Pancreas (tissue), 10 donors: Measurements from ENCODE around the gene DOP1B. TPM values are rescaled to one million over a fixed set of nuclear protein-coding genes. Genes with fewer than 3 reads are reported as not detected.
A peak's percentile ranks its signal among the peaks of the same experiment; 100 is the strongest.
"Not testable (repeated sequence)": the region's sequence is repeated elsewhere in the genome, so short reads cannot be mapped to it uniquely, and the experiment has no call there.

Source experiments
- ATAC-seq, 4 donors: fragments of 200-7000 bp; cut with Tn5 transposase; one replicate each; pipeline versions ENCODE4 v1.8.0 to v1.9.1; 2020; ENCODE audit warnings: mild to moderate bottlenecking in 4 of 4, moderate library complexity in 4 of 4
- DNase-seq, 6 donors: peaks; one replicate each; pipeline ENCODE4 v3.0.0-alpha.2; 2020
- FAIRE-seq: peaks from 2 replicates; lab custom pipeline; 2012; peaks lifted over from hg19 to GRCh38; lab: Jason Lieb, UNC
- H3K27ac ChIP-seq, 4 donors: fragments of 200-600 bp; sonication (generic); 1 replicate in 3 of 4; 2 replicates in 1 of 4; pipeline versions ENCODE4 v1.5.0 to v1.8.0; 2020
- H3K27me3 ChIP-seq, 4 donors: fragments of 200-600 bp; one replicate each; pipeline ENCODE4 v1.8.0; 2021
- H3K36me3 ChIP-seq, 3 donors: fragments of 200-600 bp; sonication (generic) in 1 of 3; one replicate each; pipeline versions ENCODE4 v1.5.0 to v1.8.0; 2020 to 2021
- H3K4me1 ChIP-seq, 3 donors: fragments of 200-600 bp; one replicate each; pipeline ENCODE4 v1.8.0; 2021
- H3K4me3 ChIP-seq, 4 donors: fragments of 200-600 bp; sonication (generic) in 2 of 4; one replicate each; pipeline versions ENCODE4 v1.5.0 to v1.8.0; 2020 to 2021
- H3K9me3 ChIP-seq, 4 donors: fragments of 200-600 bp; one replicate each; pipeline ENCODE4 v1.8.0; 2021
- CTCF ChIP-seq, 4 donors: fragments of 200-600 bp; sonication (generic) in 3 of 4; IDR thresholded peaks; one replicate each; pipeline versions ENCODE4 v1.5.0 to v1.8.0; 2021; ENCODE audit warnings: antibody characterized with exemption in 4 of 4
- WGBS, 2 donors: extraction: QIAGEN DNeasy Blood & Tissue Kit; methylation state at CpG; one replicate each; pipeline ENCODE4 v1.1.7; 2013; 5-methylcytosine and 5-hydroxymethylcytosine counted together
- intact Hi-C, 3 donors: fragments of 100-400 bp; cut with DNase I; formaldehyde crosslinking; loops; one replicate each; pipeline versions ENCODE4 v1.11.1 to v1.14.2; 2022
- polyA plus RNA-seq, 2 donors: library from polyadenylated mRNA; stranded (reverse); fragments of 200-250 nt; gene quantifications; one replicate each; pipeline ENCODE4 v1.2.3, GENCODE V29; 2013
- total RNA-seq, 6 donors: library from RNA; stranded (reverse); fragmentation: NEBNext Ultra II Directional in 4 of 6; extraction: Animal tissue kit (Norgen Biotek cat#: 25700) in 4 of 6; gene quantifications; one replicate each; pipeline versions ENCODE4 v1.2.1 to v1.2.4, GENCODE V29; 2021 to 2023
- donor health status: healthy with polysubstance abuse.
- donor health status: DM: no; HTN: no; CAD: no; lungs with moderate emphysema.
- donor health status: DM: no; HTN: no; CAD: no.
- donor health status: control.
- donor health status: control.
- donor health status: Bipolar disorder and iron deficiency.
- donor health status: DM: yes; HTN: yes; CAD: no.
- donor health status: DM: no; HTN: no; CAD: no.
- donor health status: DM: no; HTN: no; CAD: no.
- donor health status: DM: yes; HTN: yes; CAD: no.

Gene DOP1B
- total and polyA plus RNA-seq, 8 donors = 3.1 to 15.4 (median 6.4) TPM

GRCh38 chr21:36135391-36136102, 21.1 kb upstream of the DOP1B start:
- Histone ChIP-seq H3K27me3 (no peaks in the 10 kb centered on the region), H3K36me3 (no peaks in the 10 kb centered on the region), H3K4me1 (peaks cover 0 to 8% (median 0%) of the 10 kb centered on the region in 3 donors), H3K9me3 (no peaks in the 10 kb centered on the region), H3K4me3 (peak overlapping the region; percentile 27 to 61 (median 32)), H3K27ac (peak overlapping the region in 3 of 4 donors; percentile 34 to 63 (median 39))
- TF ChIP-seq CTCF (IDR thresholded peaks at IDR 0.05) = no peak
- FAIRE-seq = no peak
- peak; percentile 44 to 76 (median 74) for ATAC-seq
- DNase-seq = peak in 3 of 6 donors; percentile 26 to 72 (median 42)
- intact Hi-C loops = loop anchor here in 1 of 3 donors (5.0 kb wide), 1 partner anchor 197 kb away; no protein-coding TSS in a partner anchor
- 0% methylated on average over 58 to 60 of the region's 60 CpGs for WGBS, 2 donors

- not testable (repeated sequence) for H3K9me3 ChIP-seq, FAIRE-seq, H3K4me1 ChIP-seq, H3K36me3 ChIP-seq, H3K4me3 ChIP-seq, DNase-seq, ATAC-seq, H3K27ac ChIP-seq, H3K27me3 ChIP-seq
- intact Hi-C loops = loop anchor here in 2 of 3 donors (5.0 to 10.0 kb wide), 3 partner anchors 68 to 195 kb away; no protein-coding TSS in a partner anchor
- WGBS, 2 donors = 89 to 94% methylated on average over 13 of the region's 13 CpGs
These were observed 16.8 kb upstream of the DOP1B start for GRCh38 chr21:36139791-36140190.

GRCh38 chr21:36141513-36141925, 15.1 kb upstream of the DOP1B start:
- Histone ChIP-seq H3K36me3 (no peaks in the 10 kb centered on the region), H3K4me1 (peaks cover 0 to 4% (median 0%) of the 10 kb centered on the region in 3 donors), H3K27me3 (no peaks in the 10 kb centered on the region), H3K9me3 (no peaks in the 10 kb centered on the region), H3K27ac (peak overlapping the region in 1 of 4 donors; percentile 59), H3K4me3 (no peak overlapping the region)
- intact Hi-C loops = loop anchor here in 1 of 3 donors (5.0 to 10.0 kb wide), 2 partner anchors 66 to 193 kb away; no protein-coding TSS in a partner anchor
- ATAC-seq (peak; percentile 91 to 99 (median 98)), DNase-seq (peak; percentile 79 to 93 (median 92)), FAIRE-seq (peak; percentile 9)
- TF ChIP-seq CTCF (IDR thresholded peaks at IDR 0.05) = peak; percentile 81 to 84 (median 81)
- 1 to 5% methylated on average over 6 of the region's 6 CpGs for WGBS, 2 donors

- intact Hi-C loops = loop anchor here in 1 of 3 donors (5.0 to 10.0 kb wide), 2 partner anchors 63 to 191 kb away; no protein-coding TSS in a partner anchor
These were observed 12.4 kb upstream of the DOP1B start for GRCh38 chr21:36144233-36144632.

GRCh38 chr21:36145259-36145658, 11.4 kb upstream of the DOP1B start:
- intact Hi-C loops = loop anchor here in 1 of 3 donors (10.0 kb wide), 1 partner anchor 190 kb away; no protein-coding TSS in a partner anchor

More at GRCh38 chr21:36144233-36144632, 12.4 kb upstream of the DOP1B start:
- not testable (repeated sequence) for H3K4me1 ChIP-seq, FAIRE-seq, DNase-seq, H3K27ac ChIP-seq, H3K27me3 ChIP-seq, H3K9me3 ChIP-seq, ATAC-seq, H3K36me3 ChIP-seq, H3K4me3 ChIP-seq
- WGBS, 2 donors = 77 to 86% methylated on average over 4 to 5 of the region's 6 CpGs

More at GRCh38 chr21:36145259-36145658, 11.4 kb upstream of the DOP1B start:
- ATAC-seq (no peak), DNase-seq (no peak), FAIRE-seq (no peak)
- Histone ChIP-seq H3K4me1 (peaks cover 0 to 7% (median 0%) of the 10 kb centered on the region in 3 donors), H3K27ac (no peak overlapping the region), H3K9me3 (no peaks in the 10 kb centered on the region), H3K27me3 (no peaks in the 10 kb centered on the region), H3K36me3 (no peaks in the 10 kb centered on the region), H3K4me3 (no peak overlapping the region)
- no peak for TF ChIP-seq CTCF (IDR thresholded peaks at IDR 0.05)
- 81 to 94% methylated on average over 3 of the region's 3 CpGs for WGBS, 2 donors
